DND-41 (cell line): ENCODE data around the gene TMEM209.

ENCODE experiments used
- CTCF ChIP-seq: IDR thresholded peaks from 2 replicates; pipeline ENCODE4 v1.5.1; 2012; ENCODE audit warnings: borderline replicate concordance, low read length, moderate library complexity, mild to moderate bottlenecking; ENCODE audit not compliant: poor library complexity, severe bottlenecking; ENCODE audit errors: extremely low read depth
- EZH2 ChIP-seq: IDR thresholded peaks from 3 replicates; pipeline ENCODE4 v1.6.1; 2012; ENCODE audit warnings: borderline replicate concordance, low read depth, mild to moderate bottlenecking, moderate library complexity, low read length, inconsistent platforms; ENCODE audit not compliant: severe bottlenecking

GRCh38 chr7:130143334-130143732, 61.9 kb downstream of the TMEM209 start:
- TF ChIP-seq EZH2 = no peak
- TF ChIP-seq CTCF = no peak
